K562 (cell line): ENCODE data around the gene GOLGA2. TPM values are rescaled to one million over a fixed set of nuclear protein-coding genes. Genes with fewer than 3 reads are reported as not detected.

Source experiments
- CCAR2 ChIP-seq: fragments of 200-400 bp; formaldehyde crosslinking; IDR thresholded peaks from 2 replicates; pipeline ENCODE4 v1.6.1; 2017; ENCODE audit warnings: mild to moderate bottlenecking, low read depth, low read length
- ETV6 ChIP-seq, 3 experiments: fragments of 150-350 bp in 1 of 3; sonication (generic) in 1 of 3; formaldehyde crosslinking in 1 of 3; IDR thresholded peaks; 2 replicates each; pipeline versions ENCODE4 v1.6.1 to v1.8.0; 2014 to 2022; ENCODE audit warnings: borderline replicate concordance in 2 of 3, low read depth in 2 of 3, antibody characterized with exemption in 1 of 3, low read length in 1 of 3, mild to moderate bottlenecking in 1 of 3, missing genetic modification reagents in 1 of 3
- EZH2 ChIP-seq: IDR thresholded peaks from 2 replicates; pipeline ENCODE4 v1.6.1; 2012; ENCODE audit warnings: low read depth, mild to moderate bottlenecking, inconsistent platforms, low read length, borderline replicate concordance
- GTF2F1 ChIP-seq: IDR thresholded peaks from 2 replicates; pipeline ENCODE4 v1.6.1; 2011; ENCODE audit warnings: low read depth, low read length, improper control_type of control experiment
- HMG20A ChIP-seq: fragments of 450-650 bp; formaldehyde crosslinking; conservative IDR thresholded peaks from 2 replicates; pipeline ENCODE4 v1.4.0; 2020; ENCODE audit warnings: mild to moderate bottlenecking, mixed read lengths
- HSF4 ChIP-seq: fragments of 250-450 bp; sonication (Bioruptor Pico); IDR thresholded peaks from 2 replicates; pipeline ENCODE4 v2.1.2; 2022; ENCODE audit warnings: mild to moderate bottlenecking, moderate library complexity, borderline replicate concordance
- NEUROD1 ChIP-seq: fragments of 150-350 bp; IDR thresholded peaks from 2 replicates; pipeline ENCODE4 v1.6.1; 2014; ENCODE audit warnings: borderline replicate concordance, low read length, low read depth; ENCODE audit not compliant: partially characterized antibody
- PHF20 ChIP-seq: fragments of 450-650 bp; IDR thresholded peaks from 2 replicates; pipeline ENCODE4 v1.6.1; 2018; ENCODE audit not compliant: partially characterized antibody
- POLR2AphosphoS5 ChIP-seq: IDR thresholded peaks from 2 replicates; pipeline ENCODE4 v1.6.1; 2011; ENCODE audit warnings: mild to moderate bottlenecking, low read depth, low read length, moderate library complexity; ENCODE audit not compliant: control insufficient read depth, insufficient read depth
- RBM17 ChIP-seq: fragments of 200-400 bp; formaldehyde crosslinking; IDR thresholded peaks from 2 replicates; pipeline ENCODE4 v1.6.1; 2017; ENCODE audit warnings: low read depth, mild to moderate bottlenecking, low read length, borderline replicate concordance
- RBM34 ChIP-seq: fragments of 200-400 bp; formaldehyde crosslinking; IDR thresholded peaks from 2 replicates; pipeline ENCODE4 v1.6.1; 2018; ENCODE audit warnings: low read length, borderline replicate concordance; ENCODE audit not compliant: insufficient read depth
- SAP30 ChIP-seq: fragments of 200-600 bp; sonication (generic); IDR thresholded peaks from 2 replicates; pipeline ENCODE4 v1.6.1; 2012; ENCODE audit warnings: borderline replicate concordance, low read depth, mild to moderate bottlenecking, moderate library complexity, low read length, control low read depth, inconsistent platforms; ENCODE audit not compliant: insufficient read depth, poor library complexity, severe bottlenecking
- SIN3B ChIP-seq: fragments of 450-650 bp; IDR thresholded peaks from 2 replicates; pipeline ENCODE4 v1.6.1; 2017; ENCODE audit warnings: low read depth, mild to moderate bottlenecking, moderate library complexity
- SNRNP70 ChIP-seq: fragments of 200-400 bp; formaldehyde crosslinking; optimal IDR thresholded peaks from 2 replicates; pipeline ENCODE3; 2017; ENCODE audit warnings: low read depth, low read length
- SUPT5H ChIP-seq: fragments of 450-650 bp; IDR thresholded peaks from 2 replicates; pipeline ENCODE4 v1.6.1; 2016
- TCF7 ChIP-seq: sonication (generic); IDR thresholded peaks from 2 replicates; pipeline ENCODE4 v1.6.1; 2016; ENCODE audit warnings: antibody characterized with exemption, borderline replicate concordance
- WHSC1 ChIP-seq: IDR thresholded peaks from one replicate; pipeline ENCODE4 v1.6.1; 2012; ENCODE audit warnings: low read length, control low read depth, inconsistent platforms
- ZNF232 ChIP-seq: sonication (generic); formaldehyde crosslinking; IDR thresholded peaks from 2 replicates; pipeline ENCODE4 v1.8.0; 2022; ENCODE audit warnings: mild to moderate bottlenecking, missing genetic modification reagents
- polyA plus RNA-seq, 8 experiments: library from polyadenylated mRNA; depleted of rRNA in 4 of 8; stranded (reverse) in 5 of 8; unstranded in 3 of 8; fragments of >200 nt; fragmentation: Nextera tagmentation in 2 of 8; fragmentation: Illumina TruSeq in 1 of 8; extraction: Ambion mirVana in 2 of 8; extraction: Trizol in 1 of 8; gene quantifications; 2 replicates each; pipeline versions ENCODE4 v1.2.1 to v1.2.3, GENCODE V29; 2011 to 2014; ENCODE audit warnings: inconsistent platforms in 1 of 8, missing spikeins in 1 of 8
- total RNA-seq, 7 experiments: library from RNA; depleted of rRNA in 6 of 7; stranded (reverse); fragments of >200 nt in 6 of 7; fragmentation: Illumina TruSeq in 2 of 7; extraction: Trizol in 2 of 7; gene quantifications; 2 replicates each; pipeline versions ENCODE4 v1.2.1 to v1.2.3, GENCODE V29; 2011 to 2021; ENCODE audit warnings: low replicate concordance in 1 of 7
- TF ChIP-seq, protein P1 (sequence below), 2 experiments: fragments of 450-650 bp; IDR thresholded peaks; 2 replicates each; pipeline ENCODE4 v1.6.1; 2016; ENCODE audit warnings: mild to moderate bottlenecking in 2 of 2, borderline replicate concordance in 1 of 2, low read depth in 1 of 2, moderate library complexity in 1 of 2

The GOLGA2 gene
- total and polyA plus RNA-seq, 9 of the 15 experiments (the other 6 are each of a cell fraction or from before 2014, with no cell fraction given): 15.7 to 138 (median 76.0) TPM

DNA sequence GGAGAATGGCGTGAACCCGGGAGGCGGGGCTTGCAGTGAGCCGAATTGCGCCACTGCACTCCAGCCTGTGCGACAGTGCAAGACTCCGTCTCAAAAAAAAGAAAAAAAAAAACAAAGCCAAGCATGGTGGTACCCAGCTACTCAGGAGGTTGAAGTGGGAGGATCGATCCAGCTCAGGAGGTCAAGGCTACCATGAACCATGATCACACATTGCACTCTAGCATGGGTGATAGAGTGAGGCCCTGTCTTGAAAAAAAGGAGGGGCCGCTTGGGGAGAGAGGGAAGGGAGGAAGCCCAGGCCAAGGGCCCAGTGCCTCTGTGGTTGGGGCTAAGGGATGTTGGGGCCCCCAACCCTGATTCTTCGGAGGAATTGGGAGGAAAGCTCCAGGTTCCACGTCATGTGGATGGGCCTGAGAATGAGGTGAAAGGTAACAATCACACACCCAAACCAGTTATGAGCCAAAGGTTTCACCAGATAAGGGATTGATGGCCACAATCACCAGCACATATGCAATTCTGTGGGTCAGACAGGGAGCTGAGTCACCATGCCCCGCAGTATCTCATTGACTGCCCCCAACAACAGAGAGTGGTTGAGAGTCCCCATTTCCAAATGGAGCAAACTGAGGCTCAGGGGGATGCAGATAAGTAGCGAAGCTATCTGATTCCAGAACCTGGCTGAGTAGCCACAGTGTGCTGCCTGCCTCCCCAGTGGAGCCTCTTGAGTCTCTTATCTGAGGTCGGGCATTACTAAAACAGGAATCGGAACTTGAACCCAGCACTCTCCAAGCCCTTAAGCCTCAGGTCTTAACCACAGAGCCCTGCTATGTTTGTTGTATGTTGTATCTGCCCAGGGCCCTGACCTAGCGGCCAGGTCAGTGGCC lies 20.8 kb upstream of the GOLGA2 start (continued):
- TF ChIP-seq PHF20: no peak
- no peak for TF ChIP-seq SIN3B
- TF ChIP-seq TCF7: no peak
- TF ChIP-seq CCAR2: no peak
- TF ChIP-seq SUPT5H: no peak
- TF ChIP-seq SNRNP70: no peak
- no peak for TF ChIP-seq HMG20A (CRISPR knock-in tag)
- TF ChIP-seq RBM34: no peak
- TF ChIP-seq GTF2F1: no peak
- TF ChIP-seq EZH2: no peak
- no peak for TF ChIP-seq ZNF232 (CRISPR knock-in tag)
- no peak for TF ChIP-seq SAP30
- no peak for TF ChIP-seq WHSC1
- TF ChIP-seq, protein P1, sequence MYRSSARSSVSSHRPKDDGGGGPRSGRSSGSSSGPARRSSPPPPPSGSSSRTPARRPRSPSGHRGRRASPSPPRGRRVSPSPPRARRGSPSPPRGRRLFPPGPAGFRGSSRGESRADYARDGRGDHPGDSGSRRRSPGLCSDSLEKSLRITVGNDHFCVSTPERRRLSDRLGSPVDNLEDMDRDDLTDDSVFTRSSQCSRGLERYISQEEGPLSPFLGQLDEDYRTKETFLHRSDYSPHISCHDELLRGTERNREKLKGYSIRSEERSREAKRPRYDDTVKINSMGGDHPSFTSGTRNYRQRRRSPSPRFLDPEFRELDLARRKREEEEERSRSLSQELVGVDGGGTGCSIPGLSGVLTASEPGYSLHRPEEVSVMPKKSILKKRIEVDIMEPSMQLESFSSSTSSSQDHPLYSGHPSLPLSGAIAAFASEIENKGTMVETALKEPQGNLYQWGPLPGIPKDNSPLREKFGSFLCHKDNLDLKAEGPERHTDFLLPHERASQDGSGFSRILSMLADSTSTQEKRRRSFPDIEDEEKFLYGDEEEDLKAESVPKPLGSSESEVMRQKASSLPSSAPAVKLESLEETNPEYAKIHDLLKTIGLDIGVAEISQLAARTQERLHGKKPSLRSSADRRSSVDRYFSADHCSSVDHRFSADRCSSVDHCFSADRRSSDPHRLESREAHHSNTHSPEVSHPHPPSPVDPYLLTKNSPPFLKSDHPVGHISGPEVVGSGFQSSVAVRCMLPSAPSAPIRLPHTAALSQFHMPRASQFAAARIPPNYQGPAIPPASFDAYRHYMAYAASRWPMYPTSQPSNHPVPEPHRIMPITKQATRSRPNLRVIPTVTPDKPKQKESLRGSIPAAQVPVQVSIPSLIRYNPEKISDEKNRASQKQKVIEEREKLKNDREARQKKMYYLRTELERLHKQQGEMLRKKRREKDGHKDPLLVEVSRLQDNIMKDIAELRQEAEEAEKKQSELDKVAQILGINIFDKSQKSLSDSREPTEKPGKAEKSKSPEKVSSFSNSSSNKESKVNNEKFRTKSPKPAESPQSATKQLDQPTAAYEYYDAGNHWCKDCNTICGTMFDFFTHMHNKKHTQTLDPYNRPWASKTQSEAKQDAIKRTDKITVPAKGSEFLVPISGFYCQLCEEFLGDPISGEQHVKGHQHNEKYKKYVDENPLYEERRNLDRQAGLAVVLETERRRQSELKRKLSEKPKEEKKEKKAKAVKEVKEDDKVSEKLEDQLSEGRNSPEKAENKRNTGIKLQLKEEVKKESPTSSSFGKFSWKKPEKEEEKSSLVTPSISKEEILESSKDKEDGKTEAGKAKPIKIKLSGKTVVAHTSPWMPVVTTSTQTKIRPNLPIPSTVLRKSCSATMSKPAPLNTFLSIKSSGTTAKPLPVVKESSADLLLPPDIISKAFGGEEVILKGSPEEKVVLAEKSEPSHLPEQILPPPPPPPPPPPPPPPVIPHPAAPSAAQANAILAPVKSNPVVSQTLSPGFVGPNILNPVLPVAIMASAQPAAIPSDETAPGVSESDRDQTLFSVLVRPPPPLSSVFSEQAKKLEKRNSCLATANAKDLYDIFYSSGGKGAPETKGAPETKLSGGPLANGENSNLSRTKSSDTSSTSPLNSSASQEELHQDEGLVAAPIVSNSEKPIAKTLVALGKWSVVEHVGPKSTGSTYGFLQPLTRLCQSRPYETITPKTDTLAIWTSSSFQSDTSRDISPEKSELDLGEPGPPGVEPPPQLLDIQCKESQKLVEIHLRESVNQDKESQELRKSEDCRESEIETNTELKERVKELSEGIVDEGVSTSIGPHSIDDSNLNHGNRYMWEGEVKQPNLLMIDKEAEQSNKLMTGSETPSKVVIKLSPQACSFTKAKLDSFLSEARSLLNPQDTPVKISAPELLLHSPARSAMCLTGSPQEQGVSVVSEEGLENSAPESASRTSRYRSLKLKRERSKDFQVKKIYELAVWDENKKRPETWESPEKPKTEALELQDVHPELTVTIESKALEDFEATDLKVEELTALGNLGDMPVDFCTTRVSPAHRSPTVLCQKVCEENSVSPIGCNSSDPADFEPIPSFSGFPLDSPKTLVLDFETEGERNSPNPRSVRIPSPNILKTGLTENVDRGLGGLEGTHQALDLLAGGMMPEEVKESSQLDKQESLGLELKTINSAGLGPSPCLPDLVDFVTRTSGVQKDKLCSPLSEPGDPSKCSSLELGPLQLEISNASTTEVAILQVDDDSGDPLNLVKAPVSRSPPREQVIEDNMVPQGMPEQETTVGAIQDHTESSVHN (IDR thresholded peaks at IDR 0.05; ENCODE audit: borderline replicate concordance in 1 of 2, low read depth in 1 of 2): no peak
- no peak for TF ChIP-seq POLR2AphosphoS5
- no peak for TF ChIP-seq NEUROD1
- no peak for TF ChIP-seq ETV6 (IDR thresholded peaks at IDR 0.05; ENCODE audit: borderline replicate concordance in 1 of 2, low read depth in 2 of 2, low read length in 1 of 2)
- no peak for TF ChIP-seq ETV6 (CRISPR knock-in tag; IDR thresholded peaks at IDR 0.05; ENCODE audit: borderline replicate concordance)
- TF ChIP-seq RBM17: no peak
- TF ChIP-seq HSF4 (CRISPR knock-in tag): no peak
